Mucosa of rectum (tissue), 2 donors: ENCODE results near the gene TNFRSF25.

ENCODE experiments used
- H3K27ac ChIP-seq, 2 donors: one replicate each; pipeline ENCODE4 v1.7.0; 2013; ENCODE audit warnings: inconsistent platforms in 2 of 2, low read depth in 2 of 2, low read length in 2 of 2
- H3K27me3 ChIP-seq, 2 donors: one replicate each; pipeline ENCODE4 v1.7.0; 2013; ENCODE audit warnings: low read length in 2 of 2; ENCODE audit not compliant: control insufficient read depth in 2 of 2, insufficient read depth in 2 of 2
- H3K36me3 ChIP-seq, 2 donors: one replicate each; pipeline ENCODE4 v1.7.0; 2013; ENCODE audit warnings: low read length in 2 of 2; ENCODE audit not compliant: control insufficient read depth in 2 of 2, insufficient read depth in 2 of 2
- H3K4me1 ChIP-seq, 2 donors: one replicate each; pipeline ENCODE4 v1.7.0; 2013; ENCODE audit warnings: low read length in 2 of 2, mild to moderate bottlenecking in 1 of 2; ENCODE audit not compliant: control insufficient read depth in 2 of 2, insufficient read depth in 2 of 2
- H3K4me3 ChIP-seq, 2 donors: one replicate each; pipeline ENCODE4 v1.7.0; 2013; ENCODE audit warnings: low read length in 2 of 2
- H3K9ac ChIP-seq, 2 donors: one replicate each; pipeline ENCODE4 v1.7.0; 2013; ENCODE audit warnings: low read length in 2 of 2, low read depth in 1 of 2, mild to moderate bottlenecking in 1 of 2
- H3K9me3 ChIP-seq, 2 donors: one replicate each; pipeline ENCODE4 v1.7.0; 2013; ENCODE audit warnings: low read length in 2 of 2; ENCODE audit not compliant: control insufficient read depth in 2 of 2
- donor health status: healthy.
- donor health status: Normal muscosa, but diverticular disease.

The TNFRSF25 gene

DNA sequence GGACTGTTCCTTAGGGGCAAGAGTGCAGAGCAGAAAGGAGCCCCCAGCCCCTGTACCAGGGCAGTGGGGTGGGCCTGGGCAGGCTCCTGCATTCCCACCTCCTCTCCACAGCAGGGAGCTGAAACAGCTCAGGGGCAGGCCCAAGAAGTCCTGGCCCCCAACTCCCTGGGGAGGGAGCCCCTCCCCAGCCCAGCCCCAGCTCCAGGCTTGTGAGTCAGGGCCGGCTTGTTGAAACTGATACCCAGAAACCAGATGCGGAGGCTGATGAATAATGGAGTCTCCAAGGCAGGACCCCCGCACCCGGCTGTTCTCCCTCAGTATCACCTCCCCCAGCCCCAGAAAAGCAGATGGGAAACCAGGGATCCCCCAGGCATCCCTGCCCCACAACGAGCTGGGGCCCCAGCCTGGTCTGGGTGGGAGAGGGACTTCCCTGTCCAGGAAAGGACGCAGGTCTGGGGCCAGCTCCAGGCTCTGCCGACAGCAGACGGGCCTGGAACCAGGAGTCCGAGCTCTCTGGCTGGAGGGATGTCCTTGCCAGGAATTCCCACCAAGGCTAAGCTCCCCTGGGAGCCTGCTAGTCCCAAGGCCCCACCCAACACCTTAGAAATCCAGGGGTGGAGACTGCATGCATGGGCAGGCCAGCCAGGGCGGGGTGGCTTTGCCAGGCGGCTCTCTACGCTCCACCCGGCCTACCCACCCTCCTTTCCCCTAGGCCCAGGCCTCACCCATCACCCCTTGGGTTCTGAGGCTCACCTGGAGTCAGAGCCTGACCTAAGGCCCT is 22.8 kb upstream of the TNFRSF25 start:
- no peaks in the 10 kb centered on the region for H3K36me3 ChIP-seq
- peaks cover 21 to 30% of the 10 kb centered on the region in 2 donors for H3K4me1 ChIP-seq
- no peaks in the 10 kb centered on the region for H3K9me3 ChIP-seq
- H3K27me3 ChIP-seq, result peaks cover 5 to 7% of the 10 kb centered on the region in 2 donors
- H3K9ac ChIP-seq, result peak overlapping the region; percentile 32 to 76
- no peak overlapping the region for H3K4me3 ChIP-seq
- H3K27ac ChIP-seq, result peak overlapping the region; percentile 54 to 57

DNA sequence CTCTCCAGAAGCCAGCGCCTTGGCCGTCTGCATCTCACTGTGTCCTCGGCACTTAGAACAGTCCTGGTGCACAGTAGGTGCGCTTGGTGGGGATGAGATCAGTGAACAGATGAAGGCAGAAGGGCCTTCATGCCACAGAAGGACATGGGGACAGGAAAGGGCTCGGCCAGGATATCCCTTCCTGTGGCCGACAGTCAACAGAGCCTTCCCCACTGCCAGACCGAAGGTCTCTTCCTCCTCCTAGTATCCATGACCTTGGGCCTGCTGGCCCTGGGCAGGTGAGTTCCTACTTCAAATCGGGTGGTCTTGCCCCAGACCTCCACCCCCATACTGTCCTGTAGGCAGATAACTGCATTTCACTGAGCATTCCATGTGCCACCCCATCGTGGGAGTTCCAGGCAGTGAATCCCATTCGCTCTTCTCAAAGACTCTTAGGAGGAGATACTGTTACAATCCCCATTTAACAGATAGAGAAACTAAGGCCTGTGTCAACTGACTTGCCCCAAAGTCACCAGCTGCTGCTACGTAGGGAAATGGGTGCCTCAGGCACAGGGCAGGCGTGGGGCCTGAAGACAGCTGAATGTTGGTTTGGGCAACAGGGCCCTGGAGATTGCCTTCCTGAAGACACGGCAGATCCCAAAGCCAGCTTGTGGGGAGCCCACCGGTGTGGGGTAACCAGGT is 22.0 kb upstream of the TNFRSF25 start:
- peaks cover 5 to 7% of the 10 kb centered on the region in 2 donors for H3K27me3 ChIP-seq
- no peaks in the 10 kb centered on the region for H3K36me3 ChIP-seq
- no peaks in the 10 kb centered on the region for H3K9me3 ChIP-seq
- no peak overlapping the region for H3K9ac ChIP-seq
- H3K4me3 ChIP-seq, result no peak overlapping the region
- peaks cover 25 to 39% of the 10 kb centered on the region in 2 donors for H3K4me1 ChIP-seq
- H3K27ac ChIP-seq, result no peak overlapping the region

DNA sequence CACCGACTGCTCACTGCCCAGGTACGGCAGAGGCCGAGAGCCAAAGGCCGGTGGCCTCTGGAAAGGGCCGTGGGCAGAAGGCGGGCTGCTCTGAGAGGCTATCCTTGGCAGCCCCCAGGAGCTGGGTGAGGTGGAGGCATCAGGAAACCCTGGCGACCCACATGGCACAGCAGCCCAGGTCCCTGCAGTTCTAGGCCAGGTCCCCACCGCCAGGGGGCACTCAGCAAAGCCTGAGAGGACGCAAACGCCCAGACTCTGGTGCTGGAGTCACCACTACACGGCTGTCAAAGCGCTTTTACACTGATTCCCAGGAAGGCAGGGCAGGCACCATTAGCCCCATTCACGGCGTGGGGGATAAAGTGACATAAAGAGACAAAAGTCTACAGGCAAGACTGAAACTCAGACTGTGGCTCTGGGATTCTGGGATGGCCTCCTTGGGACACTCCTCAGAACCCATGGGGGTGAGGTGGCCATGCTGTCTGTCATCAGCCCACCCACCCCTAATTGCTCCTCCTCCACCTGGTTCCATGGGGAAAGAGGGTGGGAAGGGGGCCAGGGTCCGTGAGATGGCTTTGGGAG is 20.5 kb upstream of the TNFRSF25 start:
- Histone ChIP-seq H3K4me1 (peaks cover 26 to 44% of the 10 kb centered on the region in 2 donors), H3K9me3 (no peaks in the 10 kb centered on the region), H3K36me3 (no peaks in the 10 kb centered on the region), H3K27ac (no peak overlapping the region), H3K27me3 (peaks cover 5 to 7% of the 10 kb centered on the region in 2 donors), H3K9ac (peak overlapping the region in 1 of 2 donors; percentile 34), H3K4me3 (peak overlapping the region in 1 of 2 donors; percentile 1)

DNA sequence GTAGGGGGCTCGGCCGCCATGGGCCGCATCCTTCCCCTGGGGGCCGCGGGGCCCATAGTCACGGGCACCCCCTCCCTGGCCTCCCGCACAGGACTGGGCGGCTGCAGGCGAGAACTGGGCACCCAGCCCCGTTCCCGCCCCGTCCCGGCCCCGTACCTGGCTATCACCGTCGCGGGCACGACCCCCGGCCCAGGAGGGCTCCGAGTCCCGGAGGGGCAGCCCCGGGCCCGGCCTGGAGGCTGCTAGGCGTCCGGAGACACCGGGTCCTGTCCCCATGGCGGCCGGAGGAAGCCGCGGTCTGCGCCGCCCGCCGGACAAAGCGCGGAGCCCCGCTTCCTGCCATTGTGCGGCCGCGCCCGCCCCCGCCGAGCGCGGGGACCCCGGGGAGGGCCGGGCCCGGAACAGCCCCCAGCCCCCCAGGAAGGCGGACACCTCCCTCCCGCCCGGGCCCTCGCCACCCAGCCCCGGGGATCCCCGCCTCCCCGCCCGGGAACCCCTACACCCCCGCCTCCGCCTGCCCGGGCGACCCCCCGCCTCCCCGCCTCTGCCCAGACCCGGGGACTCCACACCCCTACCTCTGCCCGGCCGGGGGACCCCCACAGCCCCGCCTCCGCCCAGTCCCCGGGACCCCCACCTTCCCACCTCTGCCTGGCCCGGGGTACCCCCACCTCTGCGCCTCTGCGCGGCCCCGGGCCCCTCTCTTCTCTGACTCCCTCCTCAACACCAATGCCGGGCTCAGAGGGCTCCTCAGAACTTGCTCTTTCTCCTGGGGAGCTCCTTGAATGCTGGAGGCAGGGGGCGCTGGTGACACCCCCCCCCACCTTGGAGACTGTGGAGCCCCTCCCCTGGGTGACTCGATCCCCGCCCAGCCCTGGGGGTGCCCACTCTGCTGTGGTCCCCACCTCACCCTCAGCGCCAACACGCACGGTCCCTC is 19.5 kb upstream of the TNFRSF25 start:
- no peaks in the 10 kb centered on the region for H3K9me3 ChIP-seq
- H3K27me3 ChIP-seq, result peaks cover 5 to 7% of the 10 kb centered on the region in 2 donors
- H3K9ac ChIP-seq, result peak overlapping the region in 1 of 2 donors; percentile 61
- H3K4me3 ChIP-seq, result peak overlapping the region in 1 of 2 donors; percentile 51
- H3K36me3 ChIP-seq, result no peaks in the 10 kb centered on the region
- H3K4me1 ChIP-seq, result peaks cover 21 to 39% of the 10 kb centered on the region in 2 donors
- no peak overlapping the region for H3K27ac ChIP-seq

DNA sequence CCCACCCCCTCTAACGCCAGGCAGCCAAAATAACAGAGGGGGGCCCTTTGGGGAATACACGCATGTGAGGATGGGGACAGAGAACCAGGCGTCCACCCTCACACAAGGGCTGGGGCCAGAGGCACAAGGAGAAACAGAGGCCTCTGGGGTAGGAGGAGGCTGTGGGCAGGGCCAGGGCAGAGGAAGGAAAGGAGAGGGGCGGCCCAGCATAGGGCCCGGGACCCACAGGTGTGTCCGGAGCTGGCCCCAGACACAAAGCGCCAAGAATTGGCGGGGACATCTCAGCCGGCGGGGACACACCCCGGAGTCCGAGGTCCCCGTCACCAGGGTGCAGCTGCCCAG is 18.8 kb upstream of the TNFRSF25 start:
- Histone ChIP-seq H3K36me3 (no peaks in the 10 kb centered on the region), H3K9ac (peak overlapping the region in 1 of 2 donors; percentile 61), H3K4me3 (peak overlapping the region in 1 of 2 donors; percentile 51), H3K27me3 (peaks cover 5 to 7% of the 10 kb centered on the region in 2 donors), H3K9me3 (no peaks in the 10 kb centered on the region), H3K4me1 (peaks cover 16 to 35% of the 10 kb centered on the region in 2 donors), H3K27ac (no peak overlapping the region)

DNA sequence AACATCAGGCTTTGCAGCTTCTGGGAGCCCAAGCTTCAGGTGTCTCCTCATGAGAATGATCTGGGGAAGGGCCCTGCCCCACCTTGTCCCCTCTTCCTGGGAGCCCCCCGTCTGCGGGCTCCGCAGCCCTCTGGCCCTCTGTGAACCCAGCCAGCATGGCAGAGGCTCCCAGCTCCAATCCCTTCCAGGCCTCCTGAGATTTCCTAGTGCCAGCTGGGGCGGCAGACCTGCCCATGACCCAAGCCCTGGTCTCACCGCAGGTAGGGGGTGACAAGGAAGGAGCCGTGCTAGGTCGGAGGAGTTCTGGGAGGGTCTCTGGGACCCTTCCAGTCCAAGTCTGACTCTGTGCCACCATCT is 17.8 kb upstream of the TNFRSF25 start:
- Histone ChIP-seq H3K27me3 (peaks cover 5 to 7% of the 10 kb centered on the region in 2 donors), H3K27ac (peak overlapping the region in 1 of 2 donors; percentile 34), H3K4me3 (no peak overlapping the region), H3K9ac (no peak overlapping the region), H3K9me3 (no peaks in the 10 kb centered on the region), H3K36me3 (no peaks in the 10 kb centered on the region), H3K4me1 (peaks cover 9 to 24% of the 10 kb centered on the region in 2 donors)

DNA sequence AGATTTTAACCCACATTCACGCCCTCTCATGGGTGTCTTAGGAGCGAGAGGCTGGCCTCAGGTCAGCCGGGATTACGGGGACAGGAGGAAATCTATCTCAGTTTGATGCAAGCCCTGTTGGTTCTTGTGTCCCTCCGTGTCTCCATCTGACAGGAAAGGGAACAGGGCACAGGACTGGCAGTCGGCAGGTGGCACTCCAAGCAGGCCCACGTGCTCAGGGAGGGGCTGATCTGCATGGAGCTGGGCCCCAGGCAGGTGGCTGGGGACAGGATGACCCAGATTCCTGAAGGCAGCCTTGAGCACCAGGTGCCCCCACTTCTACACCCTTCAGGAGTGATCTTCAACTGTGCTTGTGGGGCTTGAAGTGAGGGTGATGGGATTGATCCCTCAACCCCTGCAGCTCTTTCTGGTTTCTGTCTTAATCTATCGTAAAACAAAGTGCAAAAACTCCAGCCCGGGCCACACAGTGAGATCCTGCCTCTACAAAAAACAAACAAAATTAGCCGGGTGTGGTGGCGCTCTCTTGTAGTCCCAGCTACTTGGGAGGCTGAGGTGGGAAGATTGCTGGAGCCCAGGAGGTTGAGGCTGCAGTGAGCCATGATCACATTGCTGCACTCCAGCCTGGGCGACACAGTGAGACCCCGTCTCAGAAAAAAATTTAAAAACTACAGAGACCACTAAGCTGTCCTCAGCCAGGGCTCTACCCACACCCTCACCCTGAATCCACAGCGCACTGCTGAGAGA is 17.2 kb upstream of the TNFRSF25 start:
- no peaks in the 10 kb centered on the region for H3K36me3 ChIP-seq
- H3K4me3 ChIP-seq, result no peak overlapping the region
- peak overlapping the region in 1 of 2 donors; percentile 1 for H3K9ac ChIP-seq
- peaks cover 5 to 7% of the 10 kb centered on the region in 2 donors for H3K27me3 ChIP-seq
- H3K9me3 ChIP-seq, result no peaks in the 10 kb centered on the region
- H3K27ac ChIP-seq, result peak overlapping the region in 1 of 2 donors; percentile 51
- peaks cover 9 to 23% of the 10 kb centered on the region in 2 donors for H3K4me1 ChIP-seq

- no peaks in the 10 kb centered on the region for H3K36me3 ChIP-seq
- H3K9ac ChIP-seq, result no peak overlapping the region
- peaks cover 13 to 28% of the 10 kb centered on the region in 2 donors for H3K4me1 ChIP-seq
- no peaks in the 10 kb centered on the region for H3K9me3 ChIP-seq
- H3K4me3 ChIP-seq, result no peak overlapping the region
- H3K27ac ChIP-seq, result no peak overlapping the region
- H3K27me3 ChIP-seq, result peaks cover 5 to 7% of the 10 kb centered on the region in 2 donors
These were observed 15.8 kb upstream of the TNFRSF25 start for GRCh38 chr1:6481820-6482219.
